SK-N-MC (cell line): Measurements from ENCODE around the gene RAB18.

Experiments
- EZH2 ChIP-seq: fragments of 200-600 bp; sonication (generic); IDR thresholded peaks from one replicate; pipeline ENCODE4 v1.6.1; 2017; ENCODE audit warnings: antibody characterized with exemption
- FOXP2 ChIP-seq: optimal IDR thresholded peaks from 2 replicates; pipeline ENCODE3; 2011; ENCODE audit warnings: mild to moderate bottlenecking, moderate library complexity; ENCODE audit not compliant: insufficient read depth; ENCODE audit errors: extremely low read length, control extremely low read depth
- POLR2AphosphoS5 ChIP-seq: IDR thresholded peaks from 2 replicates; pipeline ENCODE4 v1.6.1; 2012; ENCODE audit warnings: mild to moderate bottlenecking, low read depth, low read length, borderline replicate concordance

GRCh38 chr10:27512548-27512947 lies 8.4 kb downstream of the RAB18 start:
- no peak for TF ChIP-seq POLR2AphosphoS5
- TF ChIP-seq EZH2: no peak
- TF ChIP-seq FOXP2: no peak
